Neuron (in vitro differentiated cells): ENCODE data around the gene WDR35.

Source experiments
- H2AFZ ChIP-seq: one replicate; pipeline ENCODE4 v1.6.1; 2013; ENCODE audit warnings: low read depth, mild to moderate bottlenecking, inconsistent platforms, low read length, moderate library complexity
- H3K27me3 ChIP-seq: one replicate; pipeline ENCODE4 v1.6.1; 2013; ENCODE audit warnings: low read length; ENCODE audit not compliant: insufficient read depth
- H3K36me3 ChIP-seq: one replicate; pipeline ENCODE4 v1.6.1; 2013; ENCODE audit warnings: low read length; ENCODE audit not compliant: insufficient read depth
- H3K4me1 ChIP-seq: one replicate; pipeline ENCODE4 v1.6.1; 2013; ENCODE audit warnings: low read length; ENCODE audit not compliant: insufficient read depth
- H3K4me3 ChIP-seq: 2 replicates; pipeline ENCODE4 v1.5.1; 2013; ENCODE audit warnings: mild to moderate bottlenecking, low read length, moderate library complexity
- H3K9me3 ChIP-seq: one replicate; pipeline ENCODE4 v1.6.1; 2013; ENCODE audit warnings: low read length

The WDR35 gene

DNA sequence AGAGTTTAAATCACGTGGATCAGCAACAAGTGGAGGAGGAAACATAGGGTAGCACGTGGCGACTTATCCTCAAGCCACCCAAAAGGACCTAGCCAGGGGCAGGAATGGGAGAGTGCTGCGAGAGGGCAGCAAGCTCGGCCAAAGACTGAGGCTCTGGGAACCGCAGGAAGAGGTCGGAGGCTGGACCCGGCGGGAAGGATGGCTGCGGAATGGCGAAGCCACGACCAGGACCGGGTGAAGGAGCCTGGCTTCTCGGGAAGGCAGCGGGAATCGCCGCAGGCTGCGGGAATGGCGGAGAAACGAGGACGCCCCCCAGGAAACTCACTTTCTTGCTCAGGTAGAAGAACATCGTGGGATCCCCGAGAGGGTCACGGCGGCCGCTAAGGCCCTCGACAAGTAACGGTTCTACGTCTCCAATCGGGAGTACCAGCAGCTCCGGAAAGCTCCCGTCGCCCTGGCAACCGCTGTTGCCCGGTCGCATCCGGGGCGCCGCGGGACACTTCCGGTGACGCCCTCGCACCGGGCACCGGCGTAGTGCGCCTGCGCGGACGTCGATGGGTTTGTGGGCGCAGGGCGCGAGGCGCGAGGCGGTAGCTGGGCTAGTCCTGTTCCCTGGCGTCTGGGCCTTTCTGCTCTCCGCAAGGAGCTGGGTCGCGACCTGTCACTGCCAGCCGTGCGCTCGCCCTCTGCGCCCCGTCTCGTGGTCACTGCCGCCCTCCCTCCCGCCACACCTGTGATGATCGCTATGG, at the start of gene WDR35:
TSS of gene WDR35 (minus strand) at position 439 of the 749 bp plus-strand sequence. CDS start at position 349, 90 bp downstream.
- peaks cover 10% of the 10 kb centered on the region for H3K36me3 ChIP-seq

DNA sequence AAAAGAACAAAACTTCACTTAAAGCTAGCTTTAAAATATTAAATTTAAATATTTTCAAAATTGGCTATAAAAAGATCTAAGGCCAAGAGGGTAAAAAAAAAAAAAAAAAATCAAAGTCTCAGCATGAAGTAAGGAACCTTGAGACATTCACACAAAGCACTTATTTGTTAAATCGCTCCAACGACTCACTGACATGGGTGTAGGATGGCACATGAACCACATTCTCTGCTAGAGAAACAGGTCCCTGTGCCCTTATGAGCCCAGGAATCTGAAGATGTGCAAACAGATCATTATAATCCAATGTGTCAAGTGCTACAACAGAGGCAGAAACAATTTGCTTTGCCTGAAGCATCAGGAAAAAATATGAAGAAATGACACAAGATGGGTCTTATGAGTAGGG, 47.8 kb upstream of the WDR35 start:
- Histone ChIP-seq H3K27me3 (no peaks in the 10 kb centered on the region), H3K4me3 (no peak overlapping the region), H3K9me3 (no peaks in the 10 kb centered on the region), H2AFZ (no peak overlapping the region), H3K36me3 (peaks cover 80% of the 10 kb centered on the region), H3K4me1 (no peaks in the 10 kb centered on the region)

More for the DNA sequence above, at the start of gene WDR35:
- no peaks in the 10 kb centered on the region for H3K27me3 ChIP-seq
- peak within 1 kb of the TSS; percentile 76 for H3K4me3 ChIP-seq
- peaks cover 14% of the 10 kb centered on the region for H3K4me1 ChIP-seq
- H3K9me3 ChIP-seq, result no peaks in the 10 kb centered on the region
- peak within 1 kb of the TSS; percentile 79 for H2AFZ ChIP-seq

DNA sequence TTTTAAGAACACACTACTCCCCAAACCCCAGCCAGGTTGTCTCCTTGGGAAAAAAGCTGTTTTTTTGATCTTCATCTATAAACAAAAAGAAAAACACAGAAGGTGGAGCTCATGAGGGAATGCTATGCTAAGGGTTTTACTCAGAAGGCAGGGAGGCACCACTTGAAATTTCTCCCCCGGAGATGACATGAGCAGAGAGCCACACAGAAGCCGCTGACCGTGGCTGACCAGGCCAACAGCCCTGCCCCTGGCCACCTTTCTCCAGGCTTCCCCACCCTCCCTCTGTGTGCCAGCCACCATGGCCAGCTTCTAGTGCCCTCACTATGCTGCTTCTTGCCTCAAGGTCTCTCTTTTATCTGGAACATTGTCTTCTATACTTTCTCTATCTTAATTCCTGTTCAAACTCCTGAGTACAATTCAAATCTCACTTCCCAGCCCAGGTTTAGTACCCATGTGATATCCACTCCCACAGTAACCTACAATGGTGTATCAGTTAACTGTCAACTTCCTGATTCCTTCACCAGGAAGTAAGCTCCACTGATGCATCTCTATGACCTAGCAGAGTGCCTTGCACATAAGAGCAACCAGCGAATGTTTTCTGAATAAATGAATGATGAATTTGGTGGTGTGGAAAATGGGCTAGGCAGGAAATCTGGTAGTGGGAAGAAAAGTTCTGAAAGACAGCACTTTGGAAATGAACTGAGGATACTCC, 46.2 kb upstream of the WDR35 start:
- Histone ChIP-seq H3K36me3 (peaks cover 88% of the 10 kb centered on the region), H3K4me1 (no peaks in the 10 kb centered on the region), H3K4me3 (no peak overlapping the region), H3K9me3 (no peaks in the 10 kb centered on the region), H3K27me3 (no peaks in the 10 kb centered on the region), H2AFZ (no peak overlapping the region)

DNA sequence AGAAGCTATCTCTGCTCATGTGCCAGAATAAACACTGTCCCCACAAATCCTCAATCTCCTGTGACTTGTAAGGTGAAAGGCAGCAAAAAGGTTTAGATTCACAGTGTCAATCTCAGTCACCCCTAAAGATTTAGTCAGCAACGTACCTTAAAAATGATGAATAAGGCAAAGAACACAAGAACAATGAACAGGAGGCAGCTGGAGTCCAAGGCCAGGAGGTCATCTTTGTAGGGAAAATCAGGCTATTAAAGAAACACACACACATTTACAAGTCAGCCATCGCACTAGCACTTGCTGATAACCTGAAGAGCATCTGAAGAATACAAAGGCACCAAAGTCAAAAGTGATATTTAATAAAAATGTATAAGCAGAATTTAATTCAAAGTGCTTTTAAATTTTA, 44.9 kb upstream of the WDR35 start:
- H3K4me3 ChIP-seq, result no peak overlapping the region
- H2AFZ ChIP-seq, result no peak overlapping the region
- H3K9me3 ChIP-seq, result peaks cover 6% of the 10 kb centered on the region
- H3K36me3 ChIP-seq, result peaks cover 88% of the 10 kb centered on the region
- H3K4me1 ChIP-seq, result no peaks in the 10 kb centered on the region
- H3K27me3 ChIP-seq, result no peaks in the 10 kb centered on the region

DNA sequence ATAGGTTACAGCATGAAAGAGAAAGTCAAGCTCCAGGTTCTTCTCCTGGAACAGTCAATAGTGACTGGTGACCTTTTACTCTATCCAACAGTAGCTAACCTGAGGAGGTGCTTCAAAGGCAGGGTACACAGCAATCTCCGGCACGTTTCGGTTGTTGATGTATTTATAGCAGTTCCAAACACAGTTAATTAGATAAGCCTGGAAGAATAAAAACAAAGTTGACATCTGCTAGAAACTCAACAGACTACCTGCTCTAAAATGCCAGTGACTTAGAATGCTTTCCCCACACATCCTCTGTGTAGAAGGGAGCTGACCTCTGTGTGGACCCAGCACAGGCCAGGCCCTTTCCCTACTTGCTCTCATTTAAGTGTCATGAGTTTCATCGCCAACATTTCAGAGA, 44.3 kb upstream of the WDR35 start:
- no peaks in the 10 kb centered on the region for H3K27me3 ChIP-seq
- peaks cover 6% of the 10 kb centered on the region for H3K9me3 ChIP-seq
- H2AFZ ChIP-seq, result no peak overlapping the region
- peaks cover 86% of the 10 kb centered on the region for H3K36me3 ChIP-seq
- no peak overlapping the region for H3K4me3 ChIP-seq
- H3K4me1 ChIP-seq, result no peaks in the 10 kb centered on the region

- H3K4me1 ChIP-seq, result no peaks in the 10 kb centered on the region
- no peak overlapping the region for H3K4me3 ChIP-seq
- no peaks in the 10 kb centered on the region for H3K27me3 ChIP-seq
- H3K9me3 ChIP-seq, result peaks cover 6% of the 10 kb centered on the region
- peaks cover 86% of the 10 kb centered on the region for H3K36me3 ChIP-seq
- no peak overlapping the region for H2AFZ ChIP-seq
These were observed 43.4 kb upstream of the WDR35 start for GRCh38 chr2:20033322-20033721.

- H3K27me3 ChIP-seq, result no peaks in the 10 kb centered on the region
- H3K4me1 ChIP-seq, result no peaks in the 10 kb centered on the region
- no peak overlapping the region for H3K4me3 ChIP-seq
- no peak overlapping the region for H2AFZ ChIP-seq
- H3K36me3 ChIP-seq, result peaks cover 67% of the 10 kb centered on the region
- peaks cover 6% of the 10 kb centered on the region for H3K9me3 ChIP-seq
These were observed 40.3 kb upstream of the WDR35 start for GRCh38 chr2:20030224-20030623.

- H3K4me3 ChIP-seq, result no peak overlapping the region
- H3K4me1 ChIP-seq, result no peaks in the 10 kb centered on the region
- H3K36me3 ChIP-seq, result peaks cover 43% of the 10 kb centered on the region
- H3K27me3 ChIP-seq, result no peaks in the 10 kb centered on the region
- peaks cover 8% of the 10 kb centered on the region for H3K9me3 ChIP-seq
- H2AFZ ChIP-seq, result no peak overlapping the region
These were observed 38.0 kb upstream of the WDR35 start for GRCh38 chr2:20027705-20028434.

GRCh38 chr2:20027260-20027677, 37.4 kb upstream of the WDR35 start:
- Histone ChIP-seq H3K4me1 (no peaks in the 10 kb centered on the region), H3K36me3 (peaks cover 37% of the 10 kb centered on the region)

GRCh38 chr2:20025065-20025786, 35.3 kb upstream of the WDR35 start:
- Histone ChIP-seq H3K36me3 (peaks cover 19% of the 10 kb centered on the region), H3K4me3 (no peak overlapping the region), H3K27me3 (no peaks in the 10 kb centered on the region), H3K9me3 (peaks cover 8% of the 10 kb centered on the region), H3K4me1 (no peaks in the 10 kb centered on the region), H2AFZ (no peak overlapping the region)

More at GRCh38 chr2:20027260-20027677, 37.4 kb upstream of the WDR35 start:
- H3K27me3 ChIP-seq, result no peaks in the 10 kb centered on the region
- H3K9me3 ChIP-seq, result peaks cover 10% of the 10 kb centered on the region
- no peak overlapping the region for H2AFZ ChIP-seq
- no peak overlapping the region for H3K4me3 ChIP-seq

DNA sequence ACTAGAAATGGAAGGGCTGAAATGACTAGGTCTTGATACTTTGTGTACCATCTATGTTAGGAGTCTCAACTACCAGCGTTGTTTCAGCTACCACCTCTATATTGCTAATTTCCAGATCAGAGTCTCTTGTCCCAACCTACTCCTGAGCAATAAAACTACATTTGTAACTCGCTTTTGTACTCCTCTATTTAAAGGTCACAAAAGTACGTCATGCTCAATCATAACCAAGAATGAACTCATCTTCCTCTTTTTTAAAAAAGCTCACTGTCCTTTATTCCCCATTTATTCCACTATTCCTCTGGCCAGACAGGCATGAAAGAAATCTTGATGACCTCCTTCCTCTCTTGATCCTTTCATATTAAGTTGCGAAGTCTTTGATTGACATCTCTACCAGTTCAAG, 33.8 kb upstream of the WDR35 start:
- Histone ChIP-seq H3K27me3 (no peaks in the 10 kb centered on the region), H3K4me1 (no peaks in the 10 kb centered on the region), H3K9me3 (peaks cover 6% of the 10 kb centered on the region), H3K4me3 (no peak overlapping the region), H3K36me3 (peaks cover 8% of the 10 kb centered on the region), H2AFZ (no peak overlapping the region)

GRCh38 chr2:20021405-20022009, 31.6 kb upstream of the WDR35 start:
- Histone ChIP-seq H3K9me3 (peaks cover 6% of the 10 kb centered on the region), H2AFZ (no peak overlapping the region), H3K4me1 (no peaks in the 10 kb centered on the region), H3K27me3 (no peaks in the 10 kb centered on the region), H3K4me3 (no peak overlapping the region), H3K36me3 (no peaks in the 10 kb centered on the region)
